MM.1S (cell line): ENCODE results near the gene BBIP1.

Experiments
- DNase-seq: peaks from one replicate; pipeline ENCODE4 v3.0.0-alpha.2; 2015
- H2AFZ ChIP-seq: fragments of 300-600 bp; sonication (generic); 2 replicates; pipeline ENCODE4 v1.6.0; 2016; ENCODE audit warnings: antibody characterized with exemption, low read length
- H3F3A ChIP-seq: fragments of 300-600 bp; sonication (generic); 2 replicates; pipeline ENCODE4 v1.6.1; 2016; ENCODE audit warnings: mild to moderate bottlenecking, antibody characterized with exemption, low read length, moderate library complexity, mixed read lengths; ENCODE audit not compliant: insufficient read depth
- H3K27ac ChIP-seq: fragments of 300-600 bp; sonication (generic); 2 replicates; pipeline ENCODE4 v1.5.1; 2016; ENCODE audit warnings: mild to moderate bottlenecking, low read length
- H3K27me3 ChIP-seq: fragments of 300-600 bp; sonication (generic); replicated peaks from 2 replicates; pipeline ENCODE4 v1.6.0; 2016; ENCODE audit warnings: low read length; ENCODE audit not compliant: insufficient read depth
- H3K36me3 ChIP-seq: fragments of 300-600 bp; sonication (generic); replicated peaks from 2 replicates; pipeline ENCODE4 v1.6.1; 2016; ENCODE audit warnings: mild to moderate bottlenecking, low read length, mixed read lengths; ENCODE audit not compliant: insufficient read depth
- H3K4me1 ChIP-seq: fragments of 300-600 bp; sonication (generic); 2 replicates; pipeline ENCODE4 v1.6.1; 2016; ENCODE audit warnings: low read length, mixed read lengths
- H3K4me2 ChIP-seq: fragments of 300-600 bp; sonication (generic); 2 replicates; pipeline ENCODE4 v1.6.0; 2016; ENCODE audit warnings: low read depth, low read length
- H3K4me3 ChIP-seq: fragments of 300-600 bp; sonication (generic); 2 replicates; pipeline ENCODE4 v1.5.1; 2016; ENCODE audit warnings: low read length, mixed read lengths
- H3K79me2 ChIP-seq: fragments of 300-600 bp; sonication (generic); 2 replicates; pipeline ENCODE4 v1.6.1; 2016; ENCODE audit warnings: mixed run types, low read length, mixed read lengths
- H3K9ac ChIP-seq: fragments of 300-600 bp; sonication (generic); 2 replicates; pipeline ENCODE4 v1.6.1; 2016; ENCODE audit warnings: low read length, mixed read lengths
- H3K9me2 ChIP-seq: fragments of 300-600 bp; sonication (generic); replicated peaks from 2 replicates; pipeline ENCODE4 v1.6.1; 2016; ENCODE audit warnings: mild to moderate bottlenecking, low read length, mixed read lengths; ENCODE audit not compliant: insufficient read depth
- H3K9me3 ChIP-seq: fragments of 300-600 bp; sonication (generic); replicated peaks from 2 replicates; pipeline ENCODE4 v1.6.1; 2016; ENCODE audit warnings: mild to moderate bottlenecking, low read length, mixed read lengths; ENCODE audit not compliant: insufficient read depth
- H4K20me1 ChIP-seq: fragments of 300-600 bp; sonication (generic); 2 replicates; pipeline ENCODE4 v1.6.1; 2016; ENCODE audit warnings: mild to moderate bottlenecking, low read length, moderate library complexity, mixed read lengths; ENCODE audit not compliant: insufficient read depth
- EZH2 ChIP-seq: fragments of 300-600 bp; sonication (generic); optimal IDR thresholded peaks from 2 replicates; pipeline ENCODE3; 2017; ENCODE audit warnings: low read depth, mild to moderate bottlenecking, antibody characterized with exemption, low read length, mixed read lengths
- EZH2phosphoT487 ChIP-seq: fragments of 300-600 bp; sonication (generic); IDR thresholded peaks from 2 replicates; pipeline ENCODE4 v1.6.1; 2018; ENCODE audit warnings: antibody characterized with exemption, low read length
- TF ChIP-seq, protein P1 (sequence below): fragments of 300-600 bp; sonication (generic); IDR thresholded peaks from 2 replicates; pipeline ENCODE4 v1.5.1; 2016; ENCODE audit warnings: antibody characterized with exemption, low read length, mixed read lengths

Gene BBIP1

DNA sequence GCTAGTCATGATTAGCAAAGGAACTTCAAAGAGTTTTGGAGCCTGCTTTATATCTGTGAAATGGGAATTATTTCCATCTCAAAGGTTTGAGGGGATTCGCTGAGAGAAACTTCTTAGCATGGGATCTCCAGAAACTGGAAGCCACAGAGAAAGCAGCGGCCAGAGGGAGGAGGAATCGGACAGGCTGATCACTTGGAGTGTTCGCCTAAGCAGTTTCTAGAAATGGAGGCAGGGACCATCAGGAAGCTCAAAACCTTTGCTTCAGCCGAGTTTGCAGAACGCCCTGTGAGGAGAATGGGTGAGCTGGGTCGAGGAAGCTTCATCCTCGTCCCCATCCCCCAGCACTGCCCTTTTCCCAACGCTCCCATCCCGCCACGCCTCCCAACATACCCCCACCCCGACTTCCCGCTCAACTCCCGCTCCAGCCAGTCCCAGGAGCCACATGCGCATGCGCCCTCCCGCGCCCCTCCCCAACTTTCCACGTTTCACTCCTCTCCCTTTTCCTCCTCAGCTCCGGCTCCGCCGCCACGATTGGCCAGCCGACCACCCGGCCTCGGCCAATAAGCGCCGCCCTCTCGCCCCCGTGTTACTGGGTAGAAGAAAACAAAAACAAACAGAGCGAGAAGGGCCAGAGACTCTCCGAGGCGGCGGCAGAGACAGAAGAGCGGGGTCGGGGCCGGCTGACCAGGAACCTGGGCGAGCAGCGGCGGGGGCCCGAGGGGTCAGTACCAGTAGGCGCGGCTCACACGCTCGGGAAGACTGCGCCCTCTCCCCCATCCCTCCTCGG, 47.5 kb downstream of the BBIP1 start, which contains the start of gene PDCD4:
Gene PDCD4, plus strand, starts transcription at position 631 of the 787 bp plus-strand sequence. CDS start 4,100 bp downstream, outside the sequence.
- peak within 1 kb of the TSS; percentile 9 for H2AFZ ChIP-seq
- H3K79me2 ChIP-seq = peaks cover 27% of the 10 kb centered on the region
- H3K9ac ChIP-seq = peak within 1 kb of the TSS; percentile 51
- no peaks in the 10 kb centered on the region for H4K20me1 ChIP-seq
- H3K9me3 ChIP-seq = no peaks in the 10 kb centered on the region
- peak within 1 kb of the TSS; percentile 28; the same call in 1 of the 2 replicates for H3K27ac ChIP-seq
- H3K9me2 ChIP-seq = no peaks in the 10 kb centered on the region
- no peaks in the 10 kb centered on the region for H3K27me3 ChIP-seq
- H3K4me1 ChIP-seq = peaks cover 27% of the 10 kb centered on the region
- peak within 1 kb of the TSS; percentile 66 for H3K4me3 ChIP-seq
- H3K4me2 ChIP-seq = peak within 1 kb of the TSS; percentile 80
- TF ChIP-seq, protein P1, sequence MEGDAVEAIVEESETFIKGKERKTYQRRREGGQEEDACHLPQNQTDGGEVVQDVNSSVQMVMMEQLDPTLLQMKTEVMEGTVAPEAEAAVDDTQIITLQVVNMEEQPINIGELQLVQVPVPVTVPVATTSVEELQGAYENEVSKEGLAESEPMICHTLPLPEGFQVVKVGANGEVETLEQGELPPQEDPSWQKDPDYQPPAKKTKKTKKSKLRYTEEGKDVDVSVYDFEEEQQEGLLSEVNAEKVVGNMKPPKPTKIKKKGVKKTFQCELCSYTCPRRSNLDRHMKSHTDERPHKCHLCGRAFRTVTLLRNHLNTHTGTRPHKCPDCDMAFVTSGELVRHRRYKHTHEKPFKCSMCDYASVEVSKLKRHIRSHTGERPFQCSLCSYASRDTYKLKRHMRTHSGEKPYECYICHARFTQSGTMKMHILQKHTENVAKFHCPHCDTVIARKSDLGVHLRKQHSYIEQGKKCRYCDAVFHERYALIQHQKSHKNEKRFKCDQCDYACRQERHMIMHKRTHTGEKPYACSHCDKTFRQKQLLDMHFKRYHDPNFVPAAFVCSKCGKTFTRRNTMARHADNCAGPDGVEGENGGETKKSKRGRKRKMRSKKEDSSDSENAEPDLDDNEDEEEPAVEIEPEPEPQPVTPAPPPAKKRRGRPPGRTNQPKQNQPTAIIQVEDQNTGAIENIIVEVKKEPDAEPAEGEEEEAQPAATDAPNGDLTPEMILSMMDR = no peak
- no peak for TF ChIP-seq EZH2
- no peak for TF ChIP-seq EZH2phosphoT487
- no peaks in the 10 kb centered on the region; the same call in 1 of the 2 replicates for H3K36me3 ChIP-seq
- H3F3A ChIP-seq = peaks cover 21% of the 10 kb centered on the region
- peak; percentile 93 for DNase-seq

DNA sequence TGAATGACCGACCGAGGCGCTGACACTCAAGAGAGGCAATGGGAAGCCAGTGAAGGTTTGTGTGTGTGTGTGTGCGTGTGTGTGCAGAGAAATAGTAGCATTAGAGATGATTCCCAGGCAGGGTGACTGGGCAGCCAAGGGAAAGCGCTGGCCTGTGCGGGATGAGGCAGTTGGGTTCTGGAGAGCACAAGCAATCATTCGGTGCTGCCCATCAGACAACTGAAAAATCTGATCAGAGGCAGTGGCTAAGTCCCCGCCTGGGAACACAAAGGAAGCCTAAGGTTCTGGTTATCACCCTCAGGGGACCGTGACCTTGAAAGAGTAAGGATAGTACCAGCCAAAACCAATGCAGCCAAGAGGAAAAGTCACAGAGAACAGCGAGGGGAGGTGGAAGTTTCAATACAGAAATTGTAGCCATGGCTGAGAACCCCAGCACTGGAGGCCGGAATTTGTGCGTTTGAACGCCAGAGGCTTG, 48.1 kb downstream of the BBIP1 start:
- TF ChIP-seq EZH2phosphoT487 = no peak
- TF ChIP-seq, protein P1 = no peak
- no peak for TF ChIP-seq EZH2
- peak overlapping the region; percentile 66 for H3K4me3 ChIP-seq
- peaks cover 28% of the 10 kb centered on the region for H3F3A ChIP-seq
- peaks cover 34% of the 10 kb centered on the region for H3K4me1 ChIP-seq
- no peaks in the 10 kb centered on the region for H3K9me2 ChIP-seq
- peak overlapping the region; percentile 80 for H3K4me2 ChIP-seq
- H2AFZ ChIP-seq = peak overlapping the region; percentile 9
- H3K79me2 ChIP-seq = peaks cover 27% of the 10 kb centered on the region
- H3K27ac ChIP-seq = peak overlapping the region; percentile 28; the same call in 1 of the 2 replicates
- H3K9ac ChIP-seq = peak overlapping the region; percentile 51
- no peaks in the 10 kb centered on the region for H4K20me1 ChIP-seq
- no peak for DNase-seq
- H3K36me3 ChIP-seq = no peaks in the 10 kb centered on the region
- H3K9me3 ChIP-seq = no peaks in the 10 kb centered on the region
- no peaks in the 10 kb centered on the region for H3K27me3 ChIP-seq

DNA sequence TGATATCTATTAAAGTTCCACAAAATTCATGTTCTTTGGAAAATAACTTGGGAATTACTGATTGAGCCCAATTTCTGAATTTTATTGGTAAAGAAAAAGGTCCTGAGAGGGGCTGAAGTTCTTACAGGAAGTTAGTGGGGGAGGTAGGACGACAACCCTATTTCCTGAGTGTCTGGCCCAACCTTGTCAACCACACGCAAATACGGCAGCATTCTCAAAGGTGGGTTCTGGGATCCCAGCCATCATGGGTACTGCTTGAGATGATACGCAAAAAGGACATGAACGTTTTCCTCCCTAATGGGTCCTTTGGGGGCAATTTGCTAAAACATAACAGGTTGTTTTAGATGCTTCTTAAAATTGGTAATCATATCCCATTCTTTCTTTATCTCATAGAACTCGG, 50.0 kb downstream of the BBIP1 start:
- Histone ChIP-seq H3K4me3 (no peak overlapping the region), H4K20me1 (no peaks in the 10 kb centered on the region), H3K9ac (no peak overlapping the region), H3K27me3 (no peaks in the 10 kb centered on the region), H3F3A (peaks cover 46% of the 10 kb centered on the region), H3K79me2 (peaks cover 20% of the 10 kb centered on the region), H3K4me1 (peaks cover 47% of the 10 kb centered on the region), H3K27ac (no peak overlapping the region), H3K36me3 (no peaks in the 10 kb centered on the region), H2AFZ (no peak overlapping the region), H3K9me3 (no peaks in the 10 kb centered on the region), H3K9me2 (no peaks in the 10 kb centered on the region), H3K4me2 (no peak overlapping the region)
- TF ChIP-seq EZH2phosphoT487 (no peak), EZH2 (no peak)
- TF ChIP-seq, protein P1 = no peak
- no peak for DNase-seq
